Upper lobe of right lung (tissue), 1 donor: Measurements from ENCODE around the gene WWOX. TPM values are rescaled to one million over a fixed set of nuclear protein-coding genes. Genes with fewer than 3 reads are reported as not detected.

Experiments
- ATAC-seq: fragments of 200-7000 bp; cut with Tn5 transposase; one replicate; pipeline ENCODE4 v1.9.1; 2020; ENCODE audit warnings: mild to moderate bottlenecking, moderate library complexity
- DNase-seq: peaks from one replicate; pipeline ENCODE4 v3.0.0-alpha.2; 2020
- H3K27ac ChIP-seq: fragments of 200-600 bp; one replicate; pipeline ENCODE4 v1.8.0; 2022
- H3K27me3 ChIP-seq: fragments of 200-600 bp; one replicate; pipeline ENCODE4 v1.8.0; 2022; ENCODE audit warnings: mild to moderate bottlenecking
- H3K36me3 ChIP-seq: fragments of 200-600 bp; one replicate; pipeline ENCODE4 v1.8.0; 2022
- H3K4me1 ChIP-seq: fragments of 200-600 bp; one replicate; pipeline ENCODE4 v1.8.0; 2022
- H3K4me3 ChIP-seq: fragments of 200-600 bp; one replicate; pipeline ENCODE4 v1.8.0; 2022; ENCODE audit warnings: mild to moderate bottlenecking
- H3K9me3 ChIP-seq: fragments of 200-600 bp; one replicate; pipeline ENCODE4 v1.8.0; 2022
- CTCF ChIP-seq: fragments of 200-600 bp; IDR thresholded peaks from one replicate; pipeline ENCODE4 v1.8.0; 2022; ENCODE audit warnings: antibody characterized with exemption
- intact Hi-C: fragments of 100-400 bp; cut with DNase I; formaldehyde crosslinking; loops from one replicate; pipeline ENCODE4 v1.11.0; 2022
- total RNA-seq: library from RNA; stranded (reverse); fragmentation: NEBNext Ultra II Directional; extraction: Animal tissue kit (Norgen Biotek cat#: 25700); gene quantifications from one replicate; pipeline ENCODE4 v1.2.1, GENCODE V29; 2021
- donor health status: DM: no; HTN: yes; CAD: no; lungs with severe emphysema.

WWOX gene
- total RNA-seq, 1 donor from 2014 or later = 17.0 TPM

- Histone ChIP-seq H3K27ac (peak overlapping the region; percentile 63), H3K36me3 (no peaks in the 10 kb centered on the region), H3K27me3 (no peaks in the 10 kb centered on the region), H3K9me3 (no peaks in the 10 kb centered on the region), H3K4me1 (peaks cover 12% of the 10 kb centered on the region), H3K4me3 (no peak overlapping the region)
- intact Hi-C loops = no loop called here
- TF ChIP-seq CTCF = no peak
- no peak for ATAC-seq
- no peak for DNase-seq
Measured at GRCh38 chr16:79069633-79070032, 970.2 kb downstream of the WWOX start.

GRCh38 chr16:79071424-79071823 lies 972.0 kb downstream of the WWOX start:
- H3K27ac ChIP-seq = peak overlapping the region; percentile 27
- ATAC-seq (no peak), DNase-seq (no peak)
- H3K36me3 ChIP-seq = no peaks in the 10 kb centered on the region
- intact Hi-C loops = no loop called here
- H3K9me3 ChIP-seq = no peaks in the 10 kb centered on the region
- no peak overlapping the region for H3K4me3 ChIP-seq
- H3K27me3 ChIP-seq = no peaks in the 10 kb centered on the region
- H3K4me1 ChIP-seq = peaks cover 12% of the 10 kb centered on the region
- TF ChIP-seq CTCF = no peak

GRCh38 chr16:79072517-79072916 lies 973.1 kb downstream of the WWOX start:
- intact Hi-C loops = no loop called here
- DNase-seq = no peak
- no peaks in the 10 kb centered on the region for H3K9me3 ChIP-seq
- no peaks in the 10 kb centered on the region for H3K36me3 ChIP-seq
- no peak for TF ChIP-seq CTCF
- no peaks in the 10 kb centered on the region for H3K27me3 ChIP-seq
- ATAC-seq = no peak
- no peak overlapping the region for H3K4me3 ChIP-seq
- no peak overlapping the region for H3K27ac ChIP-seq
- H3K4me1 ChIP-seq = peaks cover 12% of the 10 kb centered on the region

GRCh38 chr16:79073566-79073965 lies 974.1 kb downstream of the WWOX start:
- intact Hi-C loops = no loop called here
- Histone ChIP-seq H3K27ac (no peak overlapping the region), H3K36me3 (no peaks in the 10 kb centered on the region), H3K4me3 (no peak overlapping the region), H3K4me1 (peaks cover 12% of the 10 kb centered on the region), H3K27me3 (no peaks in the 10 kb centered on the region), H3K9me3 (no peaks in the 10 kb centered on the region)
- ATAC-seq (no peak), DNase-seq (no peak)
- no peak for TF ChIP-seq CTCF

GRCh38 chr16:79074541-79074940 lies 975.1 kb downstream of the WWOX start:
- DNase-seq (no peak), ATAC-seq (no peak)
- peaks cover 8% of the 10 kb centered on the region for H3K4me1 ChIP-seq
- H3K9me3 ChIP-seq = no peaks in the 10 kb centered on the region
- intact Hi-C loops = no loop called here
- H3K27me3 ChIP-seq = no peaks in the 10 kb centered on the region
- H3K4me3 ChIP-seq = no peak overlapping the region
- H3K36me3 ChIP-seq = no peaks in the 10 kb centered on the region
- no peak for TF ChIP-seq CTCF
- no peak overlapping the region for H3K27ac ChIP-seq

- Histone ChIP-seq H3K36me3 (no peaks in the 10 kb centered on the region), H3K27me3 (no peaks in the 10 kb centered on the region), H3K27ac (no peak overlapping the region), H3K9me3 (no peaks in the 10 kb centered on the region), H3K4me1 (peaks cover 8% of the 10 kb centered on the region), H3K4me3 (no peak overlapping the region)
- DNase-seq (no peak), ATAC-seq (no peak)
- TF ChIP-seq CTCF = no peak
- intact Hi-C loops = no loop called here
Measured at GRCh38 chr16:79074951-79075350, 975.5 kb downstream of the WWOX start.
